ENCODE data around the gene SUCLG2.

SUCLG2 gene

GRCh38 chr3:67641451-67641850, 13.0 kb downstream of the SUCLG2 start:
- Histone ChIP-seq H3K4me1 (no peaks in the 10 kb centered on the region), H3K9ac (no peak overlapping the region), H3K27ac (no peak overlapping the region), H3K9me3 (no peaks in the 10 kb centered on the region), H3K4me3 (no peak overlapping the region), H4K20me1 (no peaks in the 10 kb centered on the region), H3K4me2 (no peak overlapping the region), H3K36me3 (peaks cover 3% of the 10 kb centered on the region; the same call in 1 of the 2 replicates), H3K27me3 (no peaks in the 10 kb centered on the region)
- TF ChIP-seq Cebpa-rat (IDR thresholded peaks at IDR 0.05): no peak

GRCh38 chr3:67640023-67640660, 14.3 kb downstream of the SUCLG2 start:
- H3K9ac ChIP-seq: no peak overlapping the region
- no peaks in the 10 kb centered on the region for H4K20me1 ChIP-seq
- no peak overlapping the region for H3K27ac ChIP-seq
- no peaks in the 10 kb centered on the region for H3K36me3 ChIP-seq
- H3K9me3 ChIP-seq: no peaks in the 10 kb centered on the region
- no peak for TF ChIP-seq Cebpa-rat (IDR thresholded peaks at IDR 0.05)
- no peaks in the 10 kb centered on the region for H3K4me1 ChIP-seq
- no peak overlapping the region for H3K4me2 ChIP-seq
- no peak overlapping the region for H3K4me3 ChIP-seq
- no peaks in the 10 kb centered on the region for H3K27me3 ChIP-seq

- TF ChIP-seq Cebpa-rat (IDR thresholded peaks at IDR 0.05): no peak
- Histone ChIP-seq H4K20me1 (no peaks in the 10 kb centered on the region), H3K4me3 (no peak overlapping the region), H3K36me3 (no peaks in the 10 kb centered on the region), H3K9me3 (no peaks in the 10 kb centered on the region), H3K27ac (no peak overlapping the region), H3K4me1 (no peaks in the 10 kb centered on the region), H3K4me2 (no peak overlapping the region), H3K27me3 (no peaks in the 10 kb centered on the region), H3K9ac (no peak overlapping the region)
Measured at GRCh38 chr3:67637255-67637900, 17.0 kb downstream of the SUCLG2 start.

- Histone ChIP-seq H3K9me3 (no peaks in the 10 kb centered on the region), H3K4me1 (no peaks in the 10 kb centered on the region; the same call in 1 of the 2 replicates), H3K4me3 (no peak overlapping the region), H3K27me3 (no peaks in the 10 kb centered on the region), H3K9ac (no peak overlapping the region), H4K20me1 (no peaks in the 10 kb centered on the region), H3K36me3 (no peaks in the 10 kb centered on the region), H3K4me2 (no peak overlapping the region), H3K27ac (no peak overlapping the region)
- no peak for TF ChIP-seq Cebpa-rat (IDR thresholded peaks at IDR 0.05)
Measured at GRCh38 chr3:67635806-67636205, 18.6 kb downstream of the SUCLG2 start.

GRCh38 chr3:67635257-67635656, 19.2 kb downstream of the SUCLG2 start:
- TF ChIP-seq Cebpa-rat (IDR thresholded peaks at IDR 0.05): no peak
- H3K9me3 ChIP-seq: no peaks in the 10 kb centered on the region
- H3K4me2 ChIP-seq: no peak overlapping the region
- H3K27me3 ChIP-seq: no peaks in the 10 kb centered on the region
- H4K20me1 ChIP-seq: no peaks in the 10 kb centered on the region
- no peaks in the 10 kb centered on the region for H3K36me3 ChIP-seq
- no peak overlapping the region for H3K4me3 ChIP-seq
- H3K27ac ChIP-seq: no peak overlapping the region
- H3K4me1 ChIP-seq: no peaks in the 10 kb centered on the region; the same call in 1 of the 2 replicates
- H3K9ac ChIP-seq: no peak overlapping the region

GRCh38 chr3:67630666-67631362, 23.6 kb downstream of the SUCLG2 start:
- Histone ChIP-seq H3K4me2 (no peak overlapping the region), H3K4me1 (peaks cover 4% of the 10 kb centered on the region; the same call in 1 of the 2 replicates), H3K27me3 (no peaks in the 10 kb centered on the region), H3K27ac (no peak overlapping the region), H4K20me1 (no peaks in the 10 kb centered on the region), H3K9ac (no peak overlapping the region), H3K9me3 (no peaks in the 10 kb centered on the region), H3K4me3 (no peak overlapping the region), H3K36me3 (0 out of 2 replicates have a peak, but pooled peaks cover 4% of the 10 kb centered on the region)
- TF ChIP-seq Cebpa-rat (IDR thresholded peaks at IDR 0.05): no peak

GRCh38 chr3:67624687-67625086, 29.7 kb downstream of the SUCLG2 start:
- Histone ChIP-seq H3K4me1 (peaks cover 4% of the 10 kb centered on the region; the same call in 1 of the 2 replicates), H3K27me3 (no peaks in the 10 kb centered on the region), H3K9ac (no peak overlapping the region), H4K20me1 (no peaks in the 10 kb centered on the region), H3K27ac (no peak overlapping the region), H3K4me2 (no peak overlapping the region), H3K9me3 (no peaks in the 10 kb centered on the region), H3K36me3 (0 out of 2 replicates have a peak, but pooled peaks cover 10% of the 10 kb centered on the region), H3K4me3 (no peak overlapping the region)
- no peak for TF ChIP-seq Cebpa-rat (IDR thresholded peaks at IDR 0.05)

GRCh38 chr3:67624078-67624477, 30.3 kb downstream of the SUCLG2 start:
- Histone ChIP-seq H3K4me3 (no peak overlapping the region), H3K27ac (no peak overlapping the region), H4K20me1 (no peaks in the 10 kb centered on the region), H3K4me2 (no peak overlapping the region), H3K9me3 (no peaks in the 10 kb centered on the region), H3K4me1 (peaks cover 4% of the 10 kb centered on the region; the same call in 1 of the 2 replicates), H3K36me3 (0 out of 2 replicates have a peak, but pooled peaks cover 10% of the 10 kb centered on the region), H3K27me3 (no peaks in the 10 kb centered on the region), H3K9ac (no peak overlapping the region)
- no peak for TF ChIP-seq Cebpa-rat (IDR thresholded peaks at IDR 0.05)

GRCh38 chr3:67622652-67623051, 31.8 kb downstream of the SUCLG2 start:
- Histone ChIP-seq H3K9ac (no peak overlapping the region), H3K4me3 (no peak overlapping the region), H4K20me1 (no peaks in the 10 kb centered on the region), H3K27ac (no peak overlapping the region), H3K36me3 (0 out of 2 replicates have a peak, but pooled peaks cover 10% of the 10 kb centered on the region), H3K9me3 (no peaks in the 10 kb centered on the region), H3K4me1 (peaks cover 4% of the 10 kb centered on the region; the same call in 1 of the 2 replicates), H3K4me2 (no peak overlapping the region), H3K27me3 (no peaks in the 10 kb centered on the region)
- no peak for TF ChIP-seq Cebpa-rat (IDR thresholded peaks at IDR 0.05)

GRCh38 chr3:67620869-67621268, 33.5 kb downstream of the SUCLG2 start:
- no peak overlapping the region for H3K9ac ChIP-seq
- H3K4me1 ChIP-seq: no peaks in the 10 kb centered on the region
- H3K27ac ChIP-seq: no peak overlapping the region

More at GRCh38 chr3:67620869-67621268, 33.5 kb downstream of the SUCLG2 start:
- TF ChIP-seq Cebpa-rat (IDR thresholded peaks at IDR 0.05): no peak
- H3K27me3 ChIP-seq: no peaks in the 10 kb centered on the region
- 0 out of 2 replicates have a peak, but pooled peaks cover 6% of the 10 kb centered on the region for H3K36me3 ChIP-seq
- H3K9me3 ChIP-seq: no peaks in the 10 kb centered on the region
- no peaks in the 10 kb centered on the region for H4K20me1 ChIP-seq
- no peak overlapping the region for H3K4me3 ChIP-seq
- H3K4me2 ChIP-seq: no peak overlapping the region
